BJ (cell line): ENCODE measurements around the gene DNLZ. TPM values are rescaled to one million over a fixed set of nuclear protein-coding genes. Genes with fewer than 3 reads are reported as not detected.
"Not testable (repeated sequence)": the region's sequence is repeated elsewhere in the genome, so short reads cannot be mapped to it uniquely, and the experiment has no call there.

Experiments
- CTCF ChIA-PET: fragments of 350-600 bp; formaldehyde crosslinking; extraction: SDS; loops from one replicate; lab custom pipeline; 2021; ENCODE audit warnings: antibody characterized with exemption, inconsistent platforms; lab: Yijun Ruan, JAX
- POLR2A ChIA-PET: fragments of 300-600 bp; sonication (Branson Sonifier 250); formaldehyde crosslinking; extraction: SDS; loops from one replicate; lab custom pipeline; 2021; ENCODE audit warnings: antibody characterized with exemption; lab: Charles Lee
- DNase-seq: peaks from one replicate; pipeline ENCODE4 v3.0.0-alpha.2; 2011; ENCODE audit warnings: low read depth
- H3K27me3 ChIP-seq: 2 replicates; pipeline ENCODE4 v1.6.0; 2011; ENCODE audit warnings: low read length; ENCODE audit not compliant: control insufficient read depth, insufficient read depth
- H3K36me3 ChIP-seq: 2 replicates; pipeline ENCODE4 v1.5.1; 2011; ENCODE audit warnings: low read length; ENCODE audit not compliant: control insufficient read depth, insufficient read depth
- H3K4me3 ChIP-seq: 2 replicates; pipeline ENCODE4 v1.5.1; 2011; ENCODE audit warnings: low read depth, mild to moderate bottlenecking, control low read depth, low read length
- polyA plus RNA-seq: library from polyadenylated mRNA; depleted of rRNA; stranded (reverse); fragments of >200 nt; gene quantifications from 2 replicates; pipeline ENCODE4 v1.2.3, GENCODE V29; 2011
- TF ChIP-seq, protein P1 (sequence below): IDR thresholded peaks from 2 replicates; pipeline ENCODE4 v1.5.1; 2011; ENCODE audit warnings: low read depth, mild to moderate bottlenecking, control low read depth, inconsistent platforms, low read length, moderate library complexity; ENCODE audit not compliant: insufficient read depth

Gene DNLZ
- polyA plus RNA-seq, 1 experiment, result 7.2 TPM

DNA sequence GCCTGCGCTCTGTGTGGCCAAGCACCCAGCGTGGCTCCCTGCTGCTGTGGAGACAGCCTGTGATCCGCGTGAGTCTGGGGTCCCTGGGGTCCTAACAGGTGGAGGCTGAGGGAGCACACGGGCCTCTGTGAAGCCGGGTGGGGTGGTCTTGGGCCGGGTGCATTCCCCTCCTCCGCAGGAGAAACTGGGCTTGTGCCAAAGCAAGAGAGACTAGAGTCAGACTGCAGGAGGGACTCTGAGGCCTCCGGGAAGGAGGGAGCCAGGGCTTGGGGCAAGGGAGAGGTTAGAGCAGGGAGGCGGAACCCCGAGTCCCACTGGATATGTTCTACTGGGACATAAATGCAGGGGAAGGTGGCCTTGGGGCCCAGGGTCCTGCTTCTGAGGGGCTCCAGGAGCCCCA, 10.5 kb downstream of the DNLZ start:
- DNase-seq, result no peak
- ChIA-PET CTCF (interaction anchor here (1.0 kb wide), 1 partner anchor 8 kb away, joined by 5 read pairs; no protein-coding TSS in a partner anchor), POLR2A (no interaction called here)
- Histone ChIP-seq H3K27me3 (no peaks in the 10 kb centered on the region), H3K4me3 (no peak overlapping the region), H3K36me3 (peaks cover 52% of the 10 kb centered on the region)
- TF ChIP-seq, protein P1, sequence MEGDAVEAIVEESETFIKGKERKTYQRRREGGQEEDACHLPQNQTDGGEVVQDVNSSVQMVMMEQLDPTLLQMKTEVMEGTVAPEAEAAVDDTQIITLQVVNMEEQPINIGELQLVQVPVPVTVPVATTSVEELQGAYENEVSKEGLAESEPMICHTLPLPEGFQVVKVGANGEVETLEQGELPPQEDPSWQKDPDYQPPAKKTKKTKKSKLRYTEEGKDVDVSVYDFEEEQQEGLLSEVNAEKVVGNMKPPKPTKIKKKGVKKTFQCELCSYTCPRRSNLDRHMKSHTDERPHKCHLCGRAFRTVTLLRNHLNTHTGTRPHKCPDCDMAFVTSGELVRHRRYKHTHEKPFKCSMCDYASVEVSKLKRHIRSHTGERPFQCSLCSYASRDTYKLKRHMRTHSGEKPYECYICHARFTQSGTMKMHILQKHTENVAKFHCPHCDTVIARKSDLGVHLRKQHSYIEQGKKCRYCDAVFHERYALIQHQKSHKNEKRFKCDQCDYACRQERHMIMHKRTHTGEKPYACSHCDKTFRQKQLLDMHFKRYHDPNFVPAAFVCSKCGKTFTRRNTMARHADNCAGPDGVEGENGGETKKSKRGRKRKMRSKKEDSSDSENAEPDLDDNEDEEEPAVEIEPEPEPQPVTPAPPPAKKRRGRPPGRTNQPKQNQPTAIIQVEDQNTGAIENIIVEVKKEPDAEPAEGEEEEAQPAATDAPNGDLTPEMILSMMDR, result no peak

DNA sequence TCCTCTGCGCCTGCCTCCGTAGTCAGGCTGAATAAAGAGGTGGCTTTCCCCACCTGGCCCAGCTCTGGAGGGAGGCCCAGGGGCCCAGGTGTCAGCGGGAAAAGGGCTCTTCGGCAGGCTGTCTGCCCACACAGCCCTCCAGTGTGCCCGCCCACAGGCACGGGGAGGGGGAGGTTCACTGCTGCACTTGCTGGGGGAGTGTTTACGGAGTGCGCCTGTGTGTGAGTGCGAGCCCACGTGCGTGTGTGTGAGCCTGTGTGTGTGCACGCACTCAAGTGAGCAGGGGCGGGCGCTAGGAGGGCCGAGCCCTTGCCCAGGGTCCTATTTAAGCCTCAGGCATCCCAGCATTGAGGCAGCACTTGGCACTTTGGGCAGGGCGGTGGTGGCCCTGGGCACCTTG, 10.9 kb downstream of the DNLZ start:
- H3K36me3 ChIP-seq, result peaks cover 54% of the 10 kb centered on the region
- TF ChIP-seq, protein P1, result no peak
- H3K27me3 ChIP-seq, result no peaks in the 10 kb centered on the region
- CTCF ChIA-PET, result no interaction called here
- no peak overlapping the region for H3K4me3 ChIP-seq
- POLR2A ChIA-PET, result no interaction called here
- DNase-seq, result no peak

DNA sequence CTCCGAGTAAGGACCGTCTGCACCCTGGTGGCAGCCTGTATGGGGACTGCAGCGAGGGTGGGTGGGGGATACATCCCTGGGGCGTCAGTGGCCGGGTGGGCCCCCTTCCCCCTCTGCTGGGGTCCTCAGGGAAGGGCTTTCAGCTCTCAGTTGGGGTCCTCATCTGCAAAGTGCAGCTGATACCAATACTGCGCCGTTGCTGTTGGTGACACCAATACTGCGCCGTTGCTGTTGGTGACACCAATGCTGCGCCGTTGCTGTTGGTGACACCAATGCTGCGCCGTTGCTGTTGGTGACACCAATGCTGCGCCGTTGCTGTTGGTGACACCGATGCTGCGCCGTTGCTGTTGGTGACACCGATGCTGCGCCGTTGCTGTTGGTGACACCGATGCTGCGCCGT, 11.7 kb downstream of the DNLZ start:
- POLR2A ChIA-PET, DNase-seq, H3K4me3 ChIP-seq, H3K27me3 ChIP-seq: not testable (repeated sequence)
- H3K36me3 ChIP-seq, result peaks cover 50% of the 10 kb centered on the region
- CTCF ChIA-PET, result interaction anchor here (1.0 kb wide), 1 partner anchor 11 kb away, joined by 4 read pairs; no protein-coding TSS in a partner anchor

DNA sequence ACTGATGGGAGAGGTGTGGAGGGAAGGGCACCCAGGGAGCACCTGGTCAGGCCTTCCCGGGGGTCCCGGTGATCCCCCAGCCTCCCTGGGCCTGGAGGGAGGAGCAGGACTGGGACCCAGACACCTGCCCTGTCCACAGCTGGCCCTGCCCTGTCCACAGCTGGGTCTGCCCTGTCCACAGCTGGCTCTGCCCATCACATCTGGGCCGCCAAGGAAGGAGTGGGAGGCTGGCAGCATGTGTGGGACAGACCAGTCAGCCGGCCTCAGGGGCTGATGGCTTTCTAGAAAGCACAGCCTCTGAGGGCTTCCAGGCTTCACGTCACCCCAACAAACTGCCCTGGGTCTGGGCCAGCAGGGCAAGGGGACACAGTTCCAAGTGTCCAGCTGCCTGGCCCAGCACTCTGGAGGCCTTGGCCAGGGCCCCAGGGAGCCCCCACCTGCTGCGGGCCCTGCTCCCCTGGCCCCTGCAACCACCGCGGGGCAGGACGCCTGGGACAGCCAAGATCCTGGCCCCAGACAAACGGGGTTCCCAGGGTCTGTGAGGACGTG, 12.2 kb downstream of the DNLZ start:
- ChIA-PET CTCF (interaction anchor here (1.0 kb wide), 1 partner anchor 12 kb away, joined by 4 read pairs; no protein-coding TSS in a partner anchor), POLR2A (no interaction called here)
- peaks cover 45% of the 10 kb centered on the region for H3K36me3 ChIP-seq
- no peak for DNase-seq
- no peaks in the 10 kb centered on the region for H3K27me3 ChIP-seq
- TF ChIP-seq, protein P1, result no peak
- no peak overlapping the region for H3K4me3 ChIP-seq

- DNase-seq, result no peak
- Histone ChIP-seq H3K36me3 (peaks cover 36% of the 10 kb centered on the region), H3K27me3 (no peaks in the 10 kb centered on the region), H3K4me3 (no peak overlapping the region)
- CTCF ChIA-PET, result no interaction called here
- TF ChIP-seq, protein P1, result no peak
- POLR2A ChIA-PET, result no interaction called here
These were observed 14.0 kb downstream of the DNLZ start for GRCh38 chr9:136349546-136349945.

- peaks cover 37% of the 10 kb centered on the region for H3K36me3 ChIP-seq
- no peaks in the 10 kb centered on the region for H3K27me3 ChIP-seq
- H3K4me3 ChIP-seq, result no peak overlapping the region
- ChIA-PET CTCF (no interaction called here), POLR2A (no interaction called here)
- TF ChIP-seq, protein P1, result no peak
- no peak for DNase-seq
These were observed 14.9 kb downstream of the DNLZ start for GRCh38 chr9:136348691-136349090.
